PC-9 (cell line): Measurements from ENCODE around the gene KDM3B.

Source experiments
- CTCF ChIP-seq: fragments of 200-600 bp; sonication (generic); conservative IDR thresholded peaks from 2 replicates; pipeline ENCODE4 v1.6.1; 2017; ENCODE audit warnings: mixed run types, antibody characterized with exemption, mild to moderate bottlenecking, moderate library complexity
- EZH2 ChIP-seq: fragments of 200-600 bp; sonication (generic); IDR thresholded peaks from 2 replicates; pipeline ENCODE4 v1.8.0; 2017; ENCODE audit warnings: antibody characterized with exemption, low read depth

- TF ChIP-seq CTCF (no peak), EZH2 (no peak)
Observed at GRCh38 chr5:138435943-138436342, 83.5 kb downstream of the KDM3B start.
